Stimulated activated CD4-positive, alpha-beta T cell treated with anti-CD3 and anti-CD28 coated beads, Interleukin-4, amount 100 ng/mL, for 4 hours (primary cell): ENCODE measurements around the gene CRTC3.
"Not testable (repeated sequence)": the region's sequence is repeated elsewhere in the genome, so short reads cannot be mapped to it uniquely, and the experiment has no call there.

ENCODE experiments used
- DNase-seq, 2 experiments: peaks; one replicate each; pipeline ENCODE4 v3.0.0-alpha.2; 2020

Gene CRTC3

DNA sequence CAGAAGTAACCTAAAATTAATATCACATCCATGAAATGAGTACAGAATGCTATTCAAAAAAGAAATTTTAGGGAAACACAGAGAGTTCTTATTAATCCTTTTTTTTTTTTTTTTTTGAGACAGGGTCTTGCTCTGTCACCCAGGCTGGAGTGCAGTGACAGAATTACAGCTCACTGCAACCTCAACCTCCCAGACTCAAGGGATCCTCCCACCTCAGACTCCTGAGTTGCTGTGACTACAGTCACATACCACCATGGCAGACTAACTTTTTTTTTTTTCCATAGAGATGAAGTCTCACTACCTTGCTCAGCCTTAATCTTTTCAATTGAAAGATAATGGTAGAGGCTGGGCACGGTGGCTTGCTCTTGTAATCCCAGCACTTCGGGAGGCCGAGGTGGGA, 6.3 kb upstream of the CRTC3 start:
- DNase-seq: no peak

DNA sequence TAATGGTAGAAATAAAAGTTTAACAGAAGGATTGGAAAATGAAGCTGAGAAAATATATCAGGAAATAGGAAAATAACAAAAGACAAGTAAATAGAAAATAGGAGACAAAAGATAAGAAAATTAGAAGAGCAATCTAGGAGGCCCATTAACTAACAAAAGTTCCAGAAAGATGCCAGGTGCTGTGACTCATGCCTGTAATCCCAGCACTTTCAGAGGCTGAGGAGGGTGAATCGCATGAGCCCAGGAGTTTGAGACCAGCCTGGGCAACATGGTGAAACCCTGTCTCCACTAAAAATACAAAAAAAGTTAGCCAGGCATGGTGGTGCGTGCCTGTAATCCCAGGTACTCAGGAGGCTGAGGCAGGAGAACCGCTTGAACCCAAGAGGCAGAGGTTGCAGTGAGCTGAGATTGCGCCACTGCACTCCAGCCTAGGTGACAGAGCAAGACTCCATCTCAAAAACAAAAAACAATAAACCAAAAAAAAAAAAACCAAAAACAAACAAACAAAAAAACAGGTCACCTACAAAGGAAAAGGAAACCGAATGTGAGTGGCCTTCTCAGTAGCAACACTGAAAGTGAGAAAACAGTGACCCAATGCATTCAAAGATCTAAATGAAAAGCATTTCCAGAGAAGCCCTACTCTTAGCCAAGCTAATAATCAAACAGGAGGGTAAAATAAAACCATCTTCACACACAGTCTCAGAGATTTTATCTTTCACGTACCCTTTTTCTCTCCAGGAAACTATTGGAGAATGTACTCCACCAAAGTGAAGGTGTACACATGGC, 5.5 kb upstream of the CRTC3 start:
- not testable (repeated sequence) for DNase-seq

DNA sequence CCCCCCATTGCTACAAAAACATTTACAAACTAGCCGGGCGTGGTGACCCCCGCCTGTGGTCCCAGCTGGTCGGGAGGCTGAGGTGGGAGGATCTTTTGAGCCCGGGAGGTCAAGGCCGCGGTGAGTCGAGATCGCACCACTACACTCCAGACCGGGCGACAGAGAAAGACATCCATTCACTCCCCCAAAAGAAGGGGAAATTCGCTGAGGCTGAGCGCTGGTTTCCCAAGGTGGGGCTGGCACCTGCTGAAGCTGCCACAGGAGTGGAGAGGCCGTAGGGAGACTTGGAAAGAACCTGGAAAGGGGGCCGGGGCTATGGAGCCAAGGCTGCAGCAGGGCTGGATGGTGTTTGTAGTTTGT, 732 bp upstream of the CRTC3 start:
- no peak for DNase-seq

DNA sequence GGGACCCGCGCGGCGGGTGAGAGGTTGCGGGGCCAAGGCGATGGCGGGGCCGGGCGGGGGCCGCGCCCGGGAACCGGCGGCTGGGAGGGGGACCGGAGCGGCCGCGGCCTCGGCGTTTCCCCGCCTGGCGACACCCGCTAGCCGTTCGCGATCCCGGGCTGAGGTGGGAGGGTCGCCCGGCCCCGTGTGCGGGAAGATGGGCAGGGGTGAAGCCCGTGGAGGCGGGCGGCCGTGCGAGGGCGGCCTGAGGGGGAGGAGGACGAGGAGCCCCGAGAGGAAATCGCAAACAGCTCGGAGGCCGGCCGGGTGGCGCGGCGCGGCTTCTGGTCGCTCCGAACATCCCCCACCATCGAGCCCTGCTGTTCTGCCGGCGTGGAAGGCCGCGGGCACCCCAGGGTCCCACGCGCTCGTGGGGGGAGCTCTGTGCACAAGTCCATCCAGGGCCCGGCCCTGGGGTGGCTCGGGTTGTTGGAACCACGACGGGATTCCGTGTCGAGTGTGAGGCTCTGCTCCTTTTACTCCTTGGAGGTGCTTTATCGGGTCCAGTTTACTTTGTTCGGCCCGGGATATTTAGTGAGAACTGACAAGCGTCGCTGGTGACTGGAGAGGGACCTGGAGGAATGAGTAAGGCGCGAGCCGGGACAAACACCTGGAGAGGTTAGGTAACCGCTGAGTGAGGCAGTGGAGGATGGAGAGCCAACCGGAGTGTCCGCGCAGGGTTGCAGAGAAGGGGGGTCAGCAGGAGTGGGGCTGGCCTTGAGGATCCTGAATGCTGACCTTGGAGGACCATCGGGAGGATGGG, 728 bp downstream of the CRTC3 start:
- peak; percentile 24 to 46 for DNase-seq

DNA sequence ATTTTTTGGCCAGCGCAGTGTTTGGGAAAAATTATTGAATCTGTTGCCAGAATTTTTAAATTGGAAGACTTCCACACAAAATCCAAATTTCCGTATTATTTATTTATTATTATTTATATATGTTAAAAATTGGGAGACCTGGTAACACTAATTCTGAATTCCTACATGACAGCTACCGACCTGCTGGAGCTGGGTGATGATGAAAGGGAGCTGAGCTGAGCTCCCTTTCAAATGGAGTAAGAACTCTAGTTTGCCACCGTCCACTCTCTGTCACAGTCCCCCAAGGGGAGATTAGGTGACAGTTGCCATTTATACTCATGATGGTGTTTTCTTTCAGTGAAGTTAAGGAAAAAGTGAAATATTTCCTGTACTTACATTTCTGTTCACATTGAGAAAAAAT, 1.4 kb downstream of the CRTC3 start:
- no peak for DNase-seq

DNA sequence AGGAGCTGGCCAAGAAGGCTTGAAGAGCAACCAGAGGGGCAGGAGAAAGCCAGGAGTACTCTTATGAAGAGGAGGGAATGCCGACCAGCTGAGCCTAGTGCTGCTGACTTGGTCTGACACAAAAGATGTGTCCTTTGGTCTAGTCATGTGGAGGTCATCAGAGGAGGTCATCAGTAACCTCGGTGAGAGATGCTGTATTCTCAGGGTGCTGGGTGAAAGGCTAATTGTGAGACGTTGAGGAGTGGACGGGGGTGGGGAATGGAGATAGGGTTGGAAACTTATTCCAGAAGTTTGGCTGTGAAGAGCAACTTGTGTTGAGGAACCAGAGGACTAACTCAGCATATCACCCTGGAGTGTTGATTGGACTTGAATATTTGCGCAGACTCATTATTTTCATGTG, 5.5 kb downstream of the CRTC3 start:
- no peak for DNase-seq

DNA sequence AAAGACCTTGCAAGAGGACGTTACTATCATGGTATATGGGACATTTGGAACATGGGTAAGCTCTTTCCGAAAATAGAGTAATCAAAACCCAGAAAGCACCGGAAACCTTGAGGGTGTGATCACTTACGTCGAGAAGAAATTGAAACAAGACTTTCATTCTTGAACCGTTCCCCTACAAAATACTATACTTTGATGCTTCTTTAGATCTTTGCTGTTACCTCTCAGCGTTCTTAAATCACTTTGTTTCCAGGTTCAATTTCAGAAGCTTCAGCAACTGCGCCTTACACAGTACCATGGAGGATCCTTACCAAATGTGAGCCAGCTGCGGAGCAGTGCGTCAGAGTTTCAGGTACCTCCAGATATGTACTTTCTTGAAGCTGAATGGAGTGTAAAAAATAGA, 10.1 kb downstream of the CRTC3 start:
- DNase-seq: peak; percentile 26 to 28

DNA sequence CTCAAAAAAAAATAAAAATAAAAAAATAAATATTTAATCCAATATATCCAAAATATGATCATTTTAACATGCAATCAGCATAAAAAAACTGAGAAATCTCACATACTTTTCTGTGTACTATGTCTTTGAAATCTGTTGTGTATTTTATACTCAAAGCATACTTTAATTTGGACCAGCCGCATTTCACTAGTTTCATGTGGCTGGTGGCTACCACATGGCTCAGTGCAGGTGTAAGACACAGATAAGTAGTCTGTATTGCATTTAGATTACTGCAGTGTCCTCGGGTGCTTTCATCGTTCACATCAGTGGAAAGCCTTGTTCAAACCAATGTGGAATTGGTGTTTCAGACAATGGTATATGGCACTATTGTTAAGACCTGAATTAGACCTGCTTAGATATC, 11.0 kb downstream of the CRTC3 start:
- DNase-seq: no peak

DNA sequence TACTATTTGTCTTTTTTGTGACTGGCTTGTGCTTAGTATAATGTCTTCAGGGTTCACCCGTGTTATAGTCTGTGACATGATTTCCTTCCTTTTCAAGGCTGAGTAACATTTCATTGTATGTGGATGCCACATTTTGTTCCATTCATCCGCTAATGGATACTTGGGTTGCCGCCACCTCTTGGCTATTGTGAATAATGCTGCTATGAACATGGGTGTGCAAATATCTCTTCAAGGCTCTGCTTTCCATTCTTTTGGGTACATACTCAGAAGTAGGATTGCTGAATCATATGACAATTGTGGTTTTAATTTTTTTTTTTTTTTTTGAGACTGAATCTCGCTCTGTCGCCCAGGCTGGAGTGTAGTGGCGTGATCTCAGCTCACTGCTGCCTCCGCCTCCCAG, 15.4 kb downstream of the CRTC3 start:
- no peak for DNase-seq

DNA sequence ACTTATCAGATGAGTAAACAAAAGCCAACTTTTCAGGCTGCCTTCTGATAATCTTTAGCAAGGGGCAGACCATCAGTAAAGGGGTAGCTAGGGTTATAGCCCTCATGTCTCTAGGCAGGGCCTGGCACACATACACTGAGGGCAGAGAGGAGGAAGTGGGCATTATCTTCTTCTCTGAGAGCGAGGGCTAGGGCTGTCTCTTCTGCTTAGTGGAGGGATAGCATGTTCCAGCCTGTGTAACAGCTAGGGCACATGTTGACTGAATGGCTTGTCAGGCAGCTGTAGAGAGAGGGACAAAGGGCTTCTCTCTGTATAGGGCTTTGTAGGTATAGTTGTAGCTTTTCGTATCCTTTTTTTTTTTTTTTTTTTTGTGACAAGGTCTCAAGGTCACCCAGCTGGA, 17.8 kb downstream of the CRTC3 start:
- no peak for DNase-seq

DNA sequence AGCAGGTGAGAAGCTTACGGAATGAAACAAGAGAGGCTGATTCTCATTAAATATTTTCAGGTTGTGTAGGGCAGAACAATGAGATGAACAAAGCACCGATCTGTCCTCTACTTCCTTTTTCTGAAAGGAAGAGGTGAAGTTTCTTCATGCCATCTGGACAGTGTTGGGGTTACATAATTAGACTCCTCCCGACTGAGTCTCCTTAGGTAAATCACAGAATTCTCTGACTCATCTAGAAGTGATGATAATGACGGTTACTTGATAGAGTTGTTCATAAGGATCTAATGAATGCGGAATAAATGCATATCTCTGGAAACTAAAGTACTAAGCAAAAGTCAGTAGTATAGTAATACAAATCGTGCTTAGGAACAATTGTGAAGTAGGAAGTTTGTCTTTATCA, 21.2 kb downstream of the CRTC3 start:
- DNase-seq: no peak

DNA sequence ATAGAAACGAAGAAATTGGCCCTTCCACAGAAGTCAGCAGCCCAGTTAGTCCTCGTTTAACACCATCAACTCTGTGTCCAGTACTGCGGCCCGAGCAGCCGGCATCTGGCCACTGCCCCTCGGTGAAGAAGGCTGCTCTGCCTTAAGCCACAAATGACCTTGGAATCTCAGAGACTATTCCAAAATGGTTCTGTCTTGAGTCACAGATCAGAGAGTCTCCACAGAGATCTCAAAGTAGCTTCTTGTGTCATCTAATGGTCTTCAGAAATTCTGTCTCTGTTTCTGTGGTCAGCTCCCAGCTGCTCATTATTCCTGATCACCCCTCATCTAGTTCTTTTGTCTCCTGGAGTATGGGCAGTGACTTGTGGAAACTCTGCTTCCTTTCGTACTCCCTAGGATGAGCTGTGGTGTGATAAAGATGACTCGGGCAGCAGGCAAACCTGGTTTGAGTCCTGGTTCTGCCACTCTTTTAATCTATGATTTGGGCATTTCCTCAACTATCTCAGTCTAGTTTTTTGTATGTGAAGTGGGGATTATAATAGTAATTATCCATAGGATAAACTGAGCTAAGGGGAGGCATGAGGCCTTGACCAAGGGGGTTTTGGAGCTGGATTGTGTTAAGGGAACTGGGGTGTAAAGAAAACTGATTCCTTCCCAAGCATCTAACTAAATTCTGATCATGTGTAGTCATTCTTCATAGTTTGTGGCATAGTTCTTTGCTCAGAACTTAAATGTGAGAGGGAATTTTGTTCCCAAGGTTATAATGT, 22.6 kb downstream of the CRTC3 start:
- DNase-seq: no peak

DNA sequence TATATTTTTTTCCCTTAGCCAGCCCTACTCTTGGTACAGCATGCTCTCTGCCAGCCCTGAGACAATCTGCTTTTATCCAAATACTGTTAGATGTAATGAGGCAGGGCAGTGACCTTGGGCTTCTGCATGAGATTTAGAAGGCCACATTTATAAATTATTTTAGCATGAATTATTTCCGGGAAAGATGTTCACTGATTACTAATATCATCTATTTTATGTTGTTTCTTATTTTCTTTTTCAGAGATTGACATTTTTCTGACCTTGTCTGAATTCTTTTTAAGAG, 23.1 kb downstream of the CRTC3 start:
- no peak for DNase-seq

DNA sequence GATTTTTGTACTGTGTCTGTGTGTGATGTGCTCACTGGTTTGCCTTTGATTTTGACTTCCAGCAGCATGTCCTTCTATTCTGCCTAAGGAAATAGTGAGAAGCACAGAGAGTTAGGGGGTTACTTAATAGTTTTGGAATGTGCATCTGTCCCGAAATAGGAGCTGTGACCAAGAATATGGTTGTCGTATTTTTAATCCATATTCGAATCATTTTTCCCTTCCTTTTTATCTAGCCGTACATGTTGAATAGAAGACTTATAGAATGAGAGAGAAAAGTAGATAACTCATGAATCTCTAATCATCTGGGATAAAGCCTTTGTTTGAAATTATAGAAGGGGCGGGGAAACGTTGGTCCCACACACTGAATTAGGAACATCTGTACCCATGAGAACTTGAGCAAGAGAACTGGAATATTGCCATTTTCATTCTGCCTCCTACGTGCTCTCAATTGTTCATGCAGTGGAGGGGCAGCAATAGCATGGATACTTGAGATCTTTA, 23.6 kb downstream of the CRTC3 start:
- no peak for DNase-seq

DNA sequence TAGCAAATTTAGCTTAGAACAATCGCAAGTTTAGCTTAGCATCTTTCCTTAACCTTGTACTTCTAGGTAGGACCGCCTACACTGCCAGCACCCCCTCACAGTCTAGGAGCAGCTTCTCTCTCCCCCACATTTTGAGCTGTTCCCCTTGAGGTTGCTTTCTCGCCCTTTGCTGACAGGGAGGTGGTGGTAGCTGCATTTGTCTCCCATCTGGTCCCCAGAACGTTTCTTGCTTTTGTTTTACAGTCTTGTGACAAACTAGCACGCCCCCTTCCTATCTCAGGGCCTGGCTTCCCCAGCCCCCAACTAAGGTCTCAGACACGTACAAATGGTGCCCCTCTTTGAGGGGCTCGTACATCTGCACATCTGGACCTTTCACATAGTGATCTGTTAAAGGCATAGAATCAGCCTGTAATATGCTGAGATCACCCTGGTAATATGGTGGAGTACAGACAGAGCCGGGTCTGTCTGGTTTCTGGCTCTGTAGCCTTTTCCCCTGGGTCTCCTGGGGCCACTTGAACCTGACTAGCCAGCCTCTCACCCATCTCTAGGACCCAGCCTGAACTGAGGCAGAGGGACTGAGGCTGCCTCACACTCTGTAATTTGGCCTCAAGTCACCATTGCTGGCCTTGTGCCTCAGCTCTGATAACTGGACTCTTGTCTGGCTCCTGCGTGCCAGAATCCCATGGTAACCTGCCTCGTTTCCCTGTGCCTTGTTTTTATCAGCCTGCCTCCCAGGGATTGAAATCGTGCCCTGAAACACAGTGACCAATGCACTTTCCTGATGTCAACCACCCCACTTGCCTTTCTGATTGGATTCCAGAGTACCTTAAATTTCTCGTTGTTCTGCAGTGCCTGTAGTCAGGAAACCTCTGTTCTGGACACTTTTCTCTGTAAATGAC, 27.7 kb downstream of the CRTC3 start:
- peak in 1 of 2 experiments; percentile 58 for DNase-seq

DNA sequence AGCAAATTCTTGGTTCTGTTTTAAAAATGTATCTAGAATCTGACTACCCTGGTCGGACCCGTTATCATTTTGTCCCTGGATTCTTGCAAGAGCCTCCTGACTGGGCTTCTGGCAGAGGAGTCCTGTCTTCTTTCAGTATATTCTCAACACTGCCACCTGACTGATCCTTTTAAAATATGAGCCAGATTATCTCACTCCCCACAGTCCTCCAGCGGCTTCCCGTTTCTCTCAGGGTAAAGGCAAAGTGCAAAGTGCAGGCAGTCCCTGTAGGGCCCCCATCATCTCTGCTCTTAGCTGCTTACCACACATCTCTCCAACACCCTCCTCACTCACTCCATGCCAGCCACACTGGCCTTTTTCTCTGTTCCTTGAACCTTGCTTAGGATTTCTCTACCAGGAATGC, 28.4 kb downstream of the CRTC3 start:
- no peak for DNase-seq

DNA sequence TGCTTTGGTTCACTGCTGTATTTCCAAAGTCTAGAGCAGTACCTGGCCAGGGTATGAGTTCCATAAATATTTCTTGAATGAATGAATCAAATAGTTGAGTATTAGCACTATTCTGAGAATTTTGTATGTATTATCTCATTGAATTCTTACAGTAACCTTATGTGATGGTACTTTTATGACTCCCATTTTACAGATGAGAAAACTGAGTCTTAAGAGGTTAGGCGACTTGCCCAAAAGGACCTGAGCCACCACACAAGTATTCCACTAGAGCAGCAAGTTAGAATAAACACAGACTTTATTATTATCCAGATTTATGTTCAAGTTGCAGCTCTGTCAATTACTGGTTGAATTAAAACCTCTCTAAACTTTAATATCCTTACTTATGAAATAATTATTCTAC, 29.4 kb downstream of the CRTC3 start:
- no peak for DNase-seq

DNA sequence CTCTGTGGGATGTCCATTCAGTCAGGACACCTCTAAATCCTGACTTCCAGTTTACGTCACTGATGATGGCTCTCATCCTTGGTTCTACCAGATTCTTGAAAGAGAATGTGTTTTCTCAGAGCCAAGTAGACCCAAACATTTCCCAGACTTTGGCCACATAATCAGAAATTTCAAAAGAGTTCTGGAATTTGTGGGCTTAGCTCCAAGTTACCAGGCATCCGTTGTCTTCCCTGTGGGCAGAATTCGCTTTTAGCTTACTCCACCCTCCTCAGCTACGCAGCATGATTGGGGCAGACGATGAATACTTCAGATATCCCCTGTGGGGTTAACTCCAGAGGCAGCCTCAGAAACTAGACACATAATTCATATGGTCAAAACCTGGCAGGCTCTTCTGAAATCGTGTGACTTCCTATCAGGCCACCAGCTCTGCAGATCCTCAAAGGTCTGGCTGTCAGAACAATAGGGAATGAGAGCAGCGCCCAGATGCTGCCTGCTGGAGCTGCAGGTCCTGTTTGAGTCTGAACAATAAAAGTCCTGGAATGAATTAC, 30.6 kb downstream of the CRTC3 start:
- DNase-seq: no peak

DNA sequence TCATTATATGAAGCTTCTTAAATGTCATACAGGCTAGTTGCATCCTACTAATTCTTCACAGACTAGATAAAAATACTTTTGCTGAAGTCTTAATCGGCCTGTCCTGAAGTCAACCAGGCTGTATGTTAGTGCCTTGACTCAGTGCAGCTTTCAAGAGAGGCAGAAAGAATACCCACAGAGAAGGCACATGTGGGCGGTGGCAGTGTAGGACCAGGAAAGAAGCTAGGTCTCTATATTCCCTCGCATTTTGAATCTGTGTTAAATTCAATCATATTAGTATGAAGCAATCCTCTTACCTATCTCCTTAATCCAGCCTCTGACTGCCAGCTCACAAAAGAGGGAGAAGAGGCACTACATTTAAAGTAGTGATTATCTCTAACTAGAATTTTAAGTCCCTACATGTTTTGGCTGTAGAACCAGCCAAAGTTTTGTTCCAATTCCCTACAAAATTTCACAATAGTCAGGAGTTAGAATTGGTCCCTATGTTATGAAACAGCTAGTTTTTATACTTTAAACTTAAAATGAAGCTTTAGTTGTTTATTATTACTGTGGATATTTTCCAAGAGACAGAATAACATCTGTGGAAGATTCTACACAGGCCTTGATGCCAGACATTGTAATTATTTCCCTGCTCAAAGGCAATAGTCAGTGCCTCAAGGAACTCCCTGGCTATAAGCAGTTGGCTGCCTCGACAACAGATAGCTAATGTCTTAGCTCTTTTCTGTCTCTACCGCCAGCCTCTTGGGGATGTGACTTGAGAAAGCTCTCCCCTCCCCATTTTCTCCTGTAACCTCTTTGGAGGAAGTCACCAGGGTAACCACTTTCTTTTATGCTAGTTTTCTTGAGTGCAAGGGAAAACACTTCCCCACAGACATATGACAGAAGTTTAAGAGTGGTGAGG, 31.9 kb downstream of the CRTC3 start:
- peak in 1 of 2 experiments; percentile 38 for DNase-seq

DNA sequence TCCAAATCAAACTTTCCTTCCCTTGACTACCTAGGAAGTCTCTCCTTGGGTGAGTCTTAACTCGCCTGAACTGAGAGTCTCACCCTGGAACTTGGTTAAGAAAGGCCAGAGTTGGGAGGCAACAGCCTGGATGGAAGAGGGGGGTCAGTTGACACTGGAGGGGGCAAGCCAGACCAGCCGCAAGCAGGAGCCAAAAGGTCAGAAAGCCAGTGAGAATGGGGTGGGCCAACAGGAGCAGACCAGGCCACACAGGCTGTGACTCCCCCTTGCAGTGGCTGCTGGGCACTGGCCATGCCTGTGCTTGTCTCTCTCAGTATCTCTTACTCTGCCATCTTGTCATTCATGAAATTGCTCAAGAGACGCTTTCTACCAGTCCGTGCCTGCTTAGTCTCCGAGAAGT, 32.9 kb downstream of the CRTC3 start:
- no peak for DNase-seq

DNA sequence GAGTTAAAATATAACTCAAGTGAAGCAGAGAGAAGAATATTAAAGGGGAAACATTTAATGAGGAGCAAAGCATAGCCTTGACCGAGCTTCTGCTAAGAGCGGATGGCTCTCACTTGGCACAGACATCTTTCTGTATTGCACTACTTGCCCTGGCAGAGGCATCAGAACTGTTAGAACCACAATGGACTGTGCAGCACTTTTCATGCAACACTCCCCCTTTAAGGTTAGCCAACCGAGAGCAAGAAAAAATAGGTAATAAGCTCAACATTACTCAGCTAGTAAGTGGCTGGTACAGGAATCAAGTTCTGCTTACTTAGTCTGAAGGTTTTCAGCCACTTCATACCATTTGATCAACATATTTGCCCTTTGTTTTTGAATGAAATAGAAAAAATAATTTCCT, 33.7 kb downstream of the CRTC3 start:
- no peak for DNase-seq
